Upper lobe of left lung (tissue), 4 donors: ENCODE results near the gene APOBR.

ENCODE experiments used
- CTCF ChIP-seq, 6 experiments: fragments of 450-650 bp in 4 of 6; fragments of 200-600 bp in 2 of 6; sonication (generic) in 2 of 6; IDR thresholded peaks; one replicate each; pipeline ENCODE4 v1.5.1; 2016 to 2019; ENCODE audit warnings: antibody characterized with exemption in 6 of 6
- POLR2A ChIP-seq, 4 donors: fragments of 450-650 bp; IDR thresholded peaks; one replicate each; pipeline ENCODE4 v1.5.1; 2016 to 2017; ENCODE audit warnings: antibody characterized with exemption in 4 of 4, mild to moderate bottlenecking in 2 of 4

DNA sequence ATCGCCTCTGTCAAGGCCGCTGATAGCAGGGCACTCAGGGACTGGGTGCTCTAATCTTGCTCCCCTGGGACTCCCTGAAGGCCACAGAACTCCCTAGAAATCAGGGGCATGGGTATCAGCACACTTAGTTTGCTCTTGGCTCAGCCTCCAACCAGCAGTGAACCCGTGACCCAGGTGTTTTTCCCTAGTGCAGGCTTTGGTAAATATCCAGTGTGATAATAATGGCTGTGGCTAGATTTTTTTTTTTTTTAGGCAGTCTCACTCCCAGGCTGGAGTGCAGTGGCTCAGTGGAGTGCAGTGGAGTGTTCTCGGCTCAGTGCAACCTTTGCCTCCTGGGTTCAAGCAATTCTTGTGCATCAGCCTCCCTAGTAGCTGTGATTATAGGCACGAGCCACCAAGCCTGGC is 34.0 kb downstream of the APOBR start:
- TF ChIP-seq CTCF (IDR thresholded peaks at IDR 0.05) (no peak), POLR2A (IDR thresholded peaks at IDR 0.05) (no peak)
